HepG2 (cell line): ENCODE measurements around the gene SAE1. TPM values are rescaled to one million over a fixed set of nuclear protein-coding genes. Genes with fewer than 3 reads are reported as not detected.
A peak's percentile ranks its signal among the peaks of the same experiment; 100 is the strongest.

Source experiments
- ARNT2 ChIP-seq: sonication (generic); formaldehyde crosslinking; IDR thresholded peaks from 2 replicates; pipeline ENCODE4 v1.8.0; 2022; ENCODE audit warnings: mild to moderate bottlenecking, low read depth, missing genetic modification reagents, moderate library complexity
- FOXK1 ChIP-seq: sonication (generic); formaldehyde crosslinking; IDR thresholded peaks from 2 replicates; pipeline ENCODE4 v1.4.0; 2020; ENCODE audit warnings: low read depth, missing genetic modification reagents, borderline replicate concordance
- HMGA1 ChIP-seq: sonication (generic); formaldehyde crosslinking; conservative IDR thresholded peaks from 2 replicates; pipeline ENCODE4 v1.4.0; 2020; ENCODE audit warnings: missing genetic modification reagents
- HMGXB4 ChIP-seq, 2 experiments: sonication (generic) in 1 of 2; formaldehyde crosslinking in 1 of 2; IDR thresholded peaks; 2 replicates each; pipeline versions ENCODE4 v1.4.0 to v1.6.1; 2018 to 2020; ENCODE audit warnings: missing genetic modification reagents in 2 of 2, borderline replicate concordance in 1 of 2, low read depth in 1 of 2, mild to moderate bottlenecking in 1 of 2, missing biosample characterization in 1 of 2
- HNRNPK ChIP-seq: fragments of 200-400 bp; formaldehyde crosslinking; IDR thresholded peaks from 2 replicates; pipeline ENCODE4 v1.6.1; 2018; ENCODE audit warnings: low read length, low read depth, moderate library complexity, mild to moderate bottlenecking; ENCODE audit not compliant: poor library complexity, severe bottlenecking
- HNRNPUL1 ChIP-seq: fragments of 200-400 bp; formaldehyde crosslinking; IDR thresholded peaks from 2 replicates; pipeline ENCODE4 v1.6.1; 2017; ENCODE audit warnings: low read depth, mild to moderate bottlenecking, low read length, moderate library complexity
- NAIF1 ChIP-seq: sonication (generic); formaldehyde crosslinking; IDR thresholded peaks from 2 replicates; pipeline ENCODE4 v1.5.0; 2020; ENCODE audit warnings: mild to moderate bottlenecking, missing genetic modification reagents, borderline replicate concordance
- NBN ChIP-seq: fragments of 450-650 bp; conservative IDR thresholded peaks from 2 replicates; pipeline ENCODE4 v1.6.1; 2017
- NR2F6 ChIP-seq, 2 experiments: IDR thresholded peaks; 2 replicates each; pipeline ENCODE4 v1.6.1; 2016; ENCODE audit warnings: antibody characterized with exemption in 1 of 2, mild to moderate bottlenecking in 1 of 2
- SIN3B ChIP-seq: fragments of 150-350 bp; IDR thresholded peaks from 2 replicates; pipeline ENCODE4 v1.6.1; 2014; ENCODE audit warnings: low read length
- SMARCC2 ChIP-seq: fragments of 450-650 bp; IDR thresholded peaks from 2 replicates; pipeline ENCODE4 v1.6.1; 2017; ENCODE audit warnings: antibody characterized with exemption, mild to moderate bottlenecking
- SP5 ChIP-seq: IDR thresholded peaks from 2 replicates; pipeline ENCODE4 v1.6.1; 2016; ENCODE audit warnings: low read depth, borderline replicate concordance
- SRSF4 ChIP-seq: fragments of 200-400 bp; formaldehyde crosslinking; IDR thresholded peaks from one replicate; pipeline ENCODE4 v1.6.1; 2018; ENCODE audit warnings: mild to moderate bottlenecking, low read depth, low read length, moderate library complexity; ENCODE audit not compliant: poor library complexity, severe bottlenecking
- SUZ12 ChIP-seq: fragments of 150-350 bp; IDR thresholded peaks from 2 replicates; pipeline ENCODE4 v1.6.1; 2014; ENCODE audit warnings: low read depth, low read length
- TAF1 ChIP-seq: sonication (generic); formaldehyde crosslinking; IDR thresholded peaks from 2 replicates; pipeline ENCODE4 v1.4.0; 2020; ENCODE audit warnings: missing genetic modification reagents
- TCF12 ChIP-seq, 2 experiments: fragments of 450-650 bp in 1 of 2; sonication (generic) in 1 of 2; formaldehyde crosslinking in 1 of 2; IDR thresholded peaks; 2 replicates each; pipeline versions ENCODE4 v1.6.1 to v1.8.0; 2017 to 2022; ENCODE audit warnings: antibody characterized with exemption in 1 of 2, mild to moderate bottlenecking in 1 of 2, missing genetic modification reagents in 1 of 2, moderate library complexity in 1 of 2
- WIZ ChIP-seq: sonication (generic); formaldehyde crosslinking; IDR thresholded peaks from 2 replicates; pipeline ENCODE4 v1.5.1; 2020; ENCODE audit warnings: mild to moderate bottlenecking, missing genetic modification reagents
- ZBTB20 ChIP-seq: sonication (generic); formaldehyde crosslinking; IDR thresholded peaks from 2 replicates; pipeline ENCODE4 v1.8.1; 2023; ENCODE audit warnings: missing genetic modification reagents, low read depth, mild to moderate bottlenecking, borderline replicate concordance
- ZFP41 ChIP-seq: sonication (generic); formaldehyde crosslinking; IDR thresholded peaks from 2 replicates; pipeline ENCODE4 v1.4.0; 2020; ENCODE audit warnings: mild to moderate bottlenecking, missing genetic modification reagents, borderline replicate concordance
- ZFX ChIP-seq: sonication (generic); formaldehyde crosslinking; IDR thresholded peaks from 2 replicates; pipeline ENCODE4 v1.4.0; 2020; ENCODE audit warnings: mild to moderate bottlenecking, low read depth, missing genetic modification reagents, moderate library complexity
- ZKSCAN1 ChIP-seq: fragments of 150-350 bp; IDR thresholded peaks from 2 replicates; pipeline ENCODE4 v1.6.1; 2014; ENCODE audit warnings: low read length
- ZNF343 ChIP-seq: sonication (generic); formaldehyde crosslinking; IDR thresholded peaks from 2 replicates; pipeline ENCODE4 v1.4.0; 2020; ENCODE audit warnings: mild to moderate bottlenecking, missing genetic modification reagents
- ZNF660 ChIP-seq: sonication (generic); formaldehyde crosslinking; IDR thresholded peaks from 2 replicates; pipeline ENCODE4 v1.5.1; 2020; ENCODE audit warnings: mild to moderate bottlenecking, low read depth, missing genetic modification reagents, borderline replicate concordance
- polyA plus RNA-seq, 8 experiments: library from polyadenylated mRNA; depleted of rRNA in 3 of 8; stranded (reverse) in 7 of 8; unstranded in 1 of 8; fragments of >200 nt; fragmentation: Illumina TruSeq in 4 of 8; extraction: Trizol in 4 of 8; gene quantifications; 2 replicates each; pipeline versions ENCODE4 v1.2.1 to v1.2.3, GENCODE V29; 2011 to 2016; ENCODE audit warnings: low read depth in 4 of 8, missing spikeins in 1 of 8, mixed read lengths in 1 of 8; ENCODE audit not compliant: insufficient read depth in 1 of 8
- total RNA-seq, 5 experiments: library from RNA; depleted of rRNA; stranded (reverse); fragments of >200 nt; fragmentation: Illumina TruSeq; extraction: Trizol; gene quantifications; 2 replicates each; pipeline ENCODE4 v1.2.3, GENCODE V29; 2016; ENCODE audit warnings: low read depth in 1 of 5
- TF ChIP-seq, protein P1 (sequence below): sonication (generic); formaldehyde crosslinking; IDR thresholded peaks from 2 replicates; pipeline ENCODE4 v1.5.1; 2020; ENCODE audit warnings: missing genetic modification reagents, mild to moderate bottlenecking, borderline replicate concordance
- TF ChIP-seq, protein P2 (sequence below): IDR thresholded peaks from 2 replicates; pipeline ENCODE4 v1.6.1; 2016; ENCODE audit warnings: control low read depth

The SAE1 gene
- total and polyA plus RNA-seq, 2 of the 13 experiments (the other 11 are each of a cell fraction or from before 2014, with no cell fraction given) = 87.6 to 197 TPM

DNA sequence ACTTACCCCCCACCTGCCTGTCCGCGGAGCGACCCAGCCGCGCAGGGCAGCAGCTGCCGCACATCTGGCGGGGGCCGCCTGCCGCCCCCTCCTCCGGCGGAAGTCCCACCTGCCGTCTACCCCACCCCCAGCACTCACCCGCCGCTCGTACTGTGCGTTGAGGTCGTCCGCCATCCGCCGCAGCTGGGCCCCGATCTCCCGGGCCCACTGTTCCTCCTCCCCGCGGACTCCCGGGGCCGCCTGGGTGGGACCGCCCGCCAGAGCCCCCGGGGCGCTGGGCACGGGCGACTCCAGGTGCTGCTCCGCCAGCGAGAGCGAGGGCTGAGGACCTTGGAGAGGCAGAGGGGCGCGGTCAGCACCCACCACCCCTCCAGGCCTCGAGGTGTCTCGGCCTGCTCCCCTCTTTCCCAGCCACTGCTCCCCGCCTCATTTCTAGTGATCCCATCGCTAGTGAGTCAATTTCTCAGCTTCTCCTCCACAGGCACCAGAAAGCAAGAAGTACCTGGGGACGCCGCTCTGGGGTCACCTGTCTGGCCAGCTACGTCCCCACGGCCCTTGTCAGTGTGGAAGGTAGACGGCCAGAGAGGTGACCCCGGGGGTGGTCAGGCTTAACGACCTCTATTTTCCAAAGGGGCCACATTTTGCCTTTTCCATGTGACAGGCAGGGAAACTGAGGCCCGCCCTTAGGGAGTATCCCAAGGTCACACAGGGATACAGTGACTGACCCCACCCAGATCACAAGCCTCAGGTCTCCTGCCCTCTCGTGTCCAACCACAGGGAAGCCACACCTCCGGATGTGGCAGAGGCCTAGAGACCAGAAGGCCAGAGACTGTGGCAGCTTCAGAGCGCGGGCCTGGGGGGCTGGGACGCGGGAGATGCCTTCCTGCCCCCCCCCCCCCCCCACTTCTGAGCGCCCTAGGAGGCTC, 96.1 kb downstream of the SAE1 start (continued):
- no peak for TF ChIP-seq ZKSCAN1
- TF ChIP-seq ZBTB20 = no peak
- peak; percentile 87 for TF ChIP-seq SRSF4
- no peak for TF ChIP-seq HNRNPUL1
- peak; percentile 40; the same call in 1 of the 2 replicates for TF ChIP-seq TAF1 (CRISPR knock-in tag)
- no peak for TF ChIP-seq ZFP41 (CRISPR knock-in tag)
- TF ChIP-seq, protein P1, sequence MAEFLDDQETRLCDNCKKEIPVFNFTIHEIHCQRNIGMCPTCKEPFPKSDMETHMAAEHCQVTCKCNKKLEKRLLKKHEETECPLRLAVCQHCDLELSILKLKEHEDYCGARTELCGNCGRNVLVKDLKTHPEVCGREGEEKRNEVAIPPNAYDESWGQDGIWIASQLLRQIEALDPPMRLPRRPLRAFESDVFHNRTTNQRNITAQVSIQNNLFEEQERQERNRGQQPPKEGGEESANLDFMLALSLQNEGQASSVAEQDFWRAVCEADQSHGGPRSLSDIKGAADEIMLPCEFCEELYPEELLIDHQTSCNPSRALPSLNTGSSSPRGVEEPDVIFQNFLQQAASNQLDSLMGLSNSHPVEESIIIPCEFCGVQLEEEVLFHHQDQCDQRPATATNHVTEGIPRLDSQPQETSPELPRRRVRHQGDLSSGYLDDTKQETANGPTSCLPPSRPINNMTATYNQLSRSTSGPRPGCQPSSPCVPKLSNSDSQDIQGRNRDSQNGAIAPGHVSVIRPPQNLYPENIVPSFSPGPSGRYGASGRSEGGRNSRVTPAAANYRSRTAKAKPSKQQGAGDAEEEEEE (CRISPR knock-in tag) = no peak
- TF ChIP-seq SP5 (CRISPR knock-in tag) = no peak
- 0 out of 2 replicates have a peak, but pooled peaks have one; percentile 25 for TF ChIP-seq ZNF343 (CRISPR knock-in tag)
- TF ChIP-seq SMARCC2 = no peak
- peak; percentile 13; the same call in 1 of the 2 replicates for TF ChIP-seq ARNT2 (CRISPR knock-in tag)
- no peak for TF ChIP-seq SUZ12
- TF ChIP-seq NAIF1 (CRISPR knock-in tag) = no peak
- TF ChIP-seq, protein P2, sequence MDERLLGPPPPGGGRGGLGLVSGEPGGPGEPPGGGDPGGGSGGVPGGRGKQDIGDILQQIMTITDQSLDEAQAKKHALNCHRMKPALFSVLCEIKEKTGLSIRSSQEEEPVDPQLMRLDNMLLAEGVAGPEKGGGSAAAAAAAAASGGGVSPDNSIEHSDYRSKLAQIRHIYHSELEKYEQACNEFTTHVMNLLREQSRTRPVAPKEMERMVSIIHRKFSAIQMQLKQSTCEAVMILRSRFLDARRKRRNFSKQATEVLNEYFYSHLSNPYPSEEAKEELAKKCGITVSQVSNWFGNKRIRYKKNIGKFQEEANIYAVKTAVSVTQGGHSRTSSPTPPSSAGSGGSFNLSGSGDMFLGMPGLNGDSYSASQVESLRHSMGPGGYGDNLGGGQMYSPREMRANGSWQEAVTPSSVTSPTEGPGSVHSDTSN (CRISPR knock-in tag) = no peak
- no peak for TF ChIP-seq HMGA1 (CRISPR knock-in tag)
- TF ChIP-seq SIN3B = no peak
- TF ChIP-seq FOXK1 = no peak
- TF ChIP-seq ZFX (CRISPR knock-in tag) = peak; percentile 89
- TF ChIP-seq HNRNPK = peak; percentile 94
- TF ChIP-seq NR2F6 (IDR thresholded peaks at IDR 0.05) = no peak
- no peak for TF ChIP-seq NR2F6 (CRISPR knock-in tag; IDR thresholded peaks at IDR 0.05)
- TF ChIP-seq HMGXB4 (CRISPR knock-in tag; IDR thresholded peaks at IDR 0.05; ENCODE audit: borderline replicate concordance in 1 of 2, low read depth in 1 of 2) = peak in 1 of 2 experiments; percentile 41; a peak in 2 of 4 replicates
- peak; percentile 15; the same call in 1 of the 2 replicates for TF ChIP-seq WIZ (CRISPR knock-in tag)
- TF ChIP-seq NBN = no peak
- TF ChIP-seq ZNF660 (CRISPR knock-in tag) = no peak
- no peak for TF ChIP-seq TCF12 (IDR thresholded peaks at IDR 0.05)
- TF ChIP-seq TCF12 (CRISPR knock-in tag; IDR thresholded peaks at IDR 0.05) = peak; percentile 62; the same call in 1 of the 2 replicates
